Natural killer cell treated with Interleukin-12 subunit alpha and Interleukin-12 subunit beta and Interleukin-15 and Interleukin-18, amount 100 ng/mL, for 72 hours (primary cell): Measurements from ENCODE around the gene RASSF4. TPM values are rescaled to one million over a fixed set of nuclear protein-coding genes. Genes with fewer than 3 reads are reported as not detected.
A peak's percentile ranks its signal among the peaks of the same experiment; 100 is the strongest.
"Not testable (repeated sequence)": the region's sequence is repeated elsewhere in the genome, so short reads cannot be mapped to it uniquely, and the experiment has no call there.

Source experiments
- ATAC-seq, 2 donors: fragments of 150-1000 bp; cut with Tn5 transposase in 1 of 2; sonication (Bioruptor Pico), chemical (Tn5 transposase) in 1 of 2; 2 replicates each; pipeline ENCODE4 v1.10.0; 2021
- DNase-seq: peaks from one replicate; pipeline ENCODE4 v3.0.0; 2022; ENCODE audit warnings: low spot score
- H3K27ac Mint-ChIP-seq, 2 donors: 1 replicate in 1 of 2; 2 replicates in 1 of 2; pipeline ENCODE4 v1.8.0; 2022; ENCODE audit warnings: mixed read lengths in 2 of 2, mild to moderate bottlenecking in 1 of 2, moderate library complexity in 1 of 2
- H3K27me3 Mint-ChIP-seq, 2 donors: 1 replicate in 1 of 2; 2 replicates in 1 of 2; pipeline ENCODE4 v1.8.0; 2022; ENCODE audit warnings: mixed read lengths in 2 of 2
- H3K36me3 Mint-ChIP-seq: one replicate; pipeline ENCODE4 v1.8.0; 2022; ENCODE audit warnings: mixed read lengths
- H3K4me1 Mint-ChIP-seq, 2 donors: 1 replicate in 1 of 2; 2 replicates in 1 of 2; pipeline ENCODE4 v1.8.0; 2022; ENCODE audit warnings: low read depth in 2 of 2, mixed read lengths in 2 of 2, mild to moderate bottlenecking in 1 of 2
- H3K4me3 Mint-ChIP-seq: one replicate; pipeline ENCODE4 v1.8.0; 2022; ENCODE audit warnings: mixed read lengths
- H3K9me3 Mint-ChIP-seq: 2 replicates; pipeline ENCODE4 v1.8.0; 2022; ENCODE audit warnings: mixed read lengths
- total RNA-seq, 2 donors: library from RNA; stranded (reverse); gene quantifications; one replicate each; pipeline ENCODE4 v1.2.3, GENCODE V29; 2022

Gene RASSF4
- total RNA-seq, 2 donors from 2014 or later: 9.3 to 44.9 TPM

GRCh38 chr10:45003432-45004000, 43.9 kb downstream of the RASSF4 start:
- H3K27me3 Mint-ChIP-seq: no peaks in the 10 kb centered on the region
- no peak for ATAC-seq
- H3K27ac Mint-ChIP-seq: peak overlapping the region; percentile 43 to 74
- peak overlapping the region; percentile 79 for H3K4me3 Mint-ChIP-seq
- H3K9me3 Mint-ChIP-seq: peaks cover 5% of the 10 kb centered on the region
- H3K4me1 Mint-ChIP-seq: peaks cover 28 to 49% of the 10 kb centered on the region in 2 donors
- DNase-seq: no peak
- peaks cover 36% of the 10 kb centered on the region for H3K36me3 Mint-ChIP-seq

DNA sequence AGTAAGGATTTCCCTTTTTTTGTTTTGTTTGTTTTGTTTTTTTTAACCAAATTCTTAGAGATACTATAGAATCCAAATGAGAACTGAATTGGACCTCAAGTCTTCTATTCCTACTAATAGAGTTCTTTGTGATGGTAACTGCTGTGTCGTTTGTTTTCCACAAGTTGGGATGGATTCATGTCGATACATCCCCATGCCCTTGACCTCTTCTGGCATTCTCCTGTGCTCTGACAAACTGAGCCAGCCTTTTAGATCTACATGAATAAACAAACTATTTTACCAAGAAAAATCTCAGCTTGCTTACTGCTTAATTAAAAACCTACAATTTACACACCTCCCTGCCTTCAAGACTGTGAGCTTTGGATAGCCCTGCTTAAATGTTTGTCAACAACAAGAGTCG, 45.1 kb downstream of the RASSF4 start:
- Mint-ChIP-seq H3K36me3 (peaks cover 36% of the 10 kb centered on the region), H3K9me3 (peaks cover 5% of the 10 kb centered on the region), H3K27me3 (no peaks in the 10 kb centered on the region), H3K27ac (peak overlapping the region in 1 of 2 donors; percentile 43), H3K4me1 (peaks cover 27 to 44% of the 10 kb centered on the region in 2 donors), H3K4me3 (no peak overlapping the region)
- no peak for ATAC-seq
- no peak for DNase-seq

DNA sequence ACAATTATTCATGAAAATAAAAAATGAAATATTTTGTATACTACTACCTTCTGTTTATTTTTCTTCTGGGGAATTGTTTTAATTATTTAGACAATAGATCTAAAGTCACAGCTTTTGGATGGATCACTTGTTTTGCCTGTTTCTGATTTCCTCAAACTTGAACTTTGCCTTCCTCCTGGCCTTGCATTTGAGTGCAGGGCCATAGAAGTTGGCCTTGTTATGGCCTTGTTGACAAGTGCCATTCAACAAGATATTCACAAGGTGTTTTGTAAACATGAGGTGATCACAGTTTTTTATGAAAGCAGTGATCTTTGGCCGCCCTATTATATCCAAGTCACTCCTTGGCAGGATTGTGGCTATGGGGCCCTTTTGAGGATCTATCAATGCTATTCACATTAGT, 45.7 kb downstream of the RASSF4 start:
- H3K9me3 Mint-ChIP-seq: peaks cover 5% of the 10 kb centered on the region
- ATAC-seq (no peak), DNase-seq (no peak)
- H3K4me3 Mint-ChIP-seq: no peak overlapping the region
- H3K27ac Mint-ChIP-seq: peak overlapping the region in 1 of 2 donors; percentile 82
- no peaks in the 10 kb centered on the region for H3K27me3 Mint-ChIP-seq
- H3K36me3 Mint-ChIP-seq: peaks cover 36% of the 10 kb centered on the region
- H3K4me1 Mint-ChIP-seq: peaks cover 22 to 37% of the 10 kb centered on the region in 2 donors

- no peak overlapping the region for H3K4me3 Mint-ChIP-seq
- no peaks in the 10 kb centered on the region for H3K27me3 Mint-ChIP-seq
- peaks cover 17 to 34% of the 10 kb centered on the region in 2 donors for H3K4me1 Mint-ChIP-seq
- H3K9me3 Mint-ChIP-seq: peaks cover 5% of the 10 kb centered on the region
- no peak for ATAC-seq
- no peak overlapping the region for H3K27ac Mint-ChIP-seq
- H3K36me3 Mint-ChIP-seq: peaks cover 36% of the 10 kb centered on the region
- no peak for DNase-seq
Measured at GRCh38 chr10:45006276-45007030, 46.9 kb downstream of the RASSF4 start.

- no peak overlapping the region for H3K27ac Mint-ChIP-seq
- ATAC-seq: peak in 1 of 2 donors; percentile 57
- DNase-seq: no peak
- H3K4me3 Mint-ChIP-seq: no peak overlapping the region
- H3K36me3 Mint-ChIP-seq: peaks cover 20% of the 10 kb centered on the region
- H3K4me1 Mint-ChIP-seq: peaks cover 8 to 18% of the 10 kb centered on the region in 2 donors
- H3K27me3 Mint-ChIP-seq: no peaks in the 10 kb centered on the region
- peaks cover 3% of the 10 kb centered on the region for H3K9me3 Mint-ChIP-seq
Measured at GRCh38 chr10:45008524-45009161, 49.0 kb downstream of the RASSF4 start.

- not testable (repeated sequence) for H3K27me3 Mint-ChIP-seq, H3K36me3 Mint-ChIP-seq, ATAC-seq, DNase-seq, H3K27ac Mint-ChIP-seq, H3K4me1 Mint-ChIP-seq, H3K9me3 Mint-ChIP-seq, H3K4me3 Mint-ChIP-seq
Measured at GRCh38 chr10:45014557-45014956, 55.0 kb downstream of the RASSF4 start.

- Mint-ChIP-seq H3K36me3 (no peaks in the 10 kb centered on the region), H3K4me3 (no peak overlapping the region), H3K27me3 (peaks cover 0 to 2% of the 10 kb centered on the region in 2 donors), H3K4me1 (no peaks in the 10 kb centered on the region), H3K9me3 (no peaks in the 10 kb centered on the region), H3K27ac (no peak overlapping the region)
- DNase-seq (no peak), ATAC-seq (no peak)
Measured at GRCh38 chr10:45015590-45015989, 56.0 kb downstream of the RASSF4 start.

DNA sequence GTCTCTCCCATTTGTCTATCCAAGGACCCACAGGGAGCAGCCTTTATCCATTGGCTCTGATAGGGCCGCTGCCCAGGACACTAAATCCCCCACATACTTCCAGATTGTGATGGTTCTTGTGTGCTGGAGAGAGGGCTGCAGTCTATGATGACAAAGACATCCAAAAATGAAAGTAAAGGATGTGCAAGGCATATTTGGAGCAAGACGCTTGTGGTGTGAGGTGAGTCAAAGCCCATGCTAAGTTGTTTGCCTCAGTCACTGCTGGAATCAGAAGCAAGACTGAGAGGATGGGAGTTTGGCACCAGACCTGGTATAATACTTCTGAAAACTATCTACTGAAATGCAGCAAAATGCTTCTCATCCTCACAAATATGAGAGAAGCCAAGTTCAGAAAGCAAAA, 63.8 kb downstream of the RASSF4 start:
- Mint-ChIP-seq H3K4me1 (peaks cover 4 to 5% of the 10 kb centered on the region in 2 donors), H3K27me3 (peaks cover 0 to 5% of the 10 kb centered on the region in 2 donors), H3K36me3 (peaks cover 5% of the 10 kb centered on the region), H3K27ac (no peak overlapping the region), H3K9me3 (peaks cover 5% of the 10 kb centered on the region), H3K4me3 (no peak overlapping the region)
- ATAC-seq (no peak), DNase-seq (no peak)

DNA sequence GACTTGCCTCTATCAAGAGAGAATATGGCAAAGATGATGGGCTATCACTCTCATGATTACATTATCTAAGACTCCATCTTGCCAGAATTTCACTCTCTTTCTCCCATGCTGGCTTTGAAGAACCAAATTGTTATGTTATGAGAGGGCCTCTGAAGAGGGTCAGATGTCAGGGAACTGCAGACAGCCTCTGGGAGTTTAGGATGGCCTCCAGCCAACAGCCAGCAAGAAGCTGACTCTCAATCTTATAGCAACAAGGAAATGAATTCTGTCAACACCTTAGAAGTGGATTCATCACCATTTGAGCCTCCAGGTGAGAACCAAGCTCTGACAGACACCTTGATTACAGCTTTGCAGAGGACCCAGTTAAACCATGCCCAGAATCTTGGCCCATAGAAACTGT, 74.7 kb downstream of the RASSF4 start:
- DNase-seq (no peak), ATAC-seq (no peak)
- H3K27ac Mint-ChIP-seq: no peak overlapping the region
- no peak overlapping the region for H3K4me3 Mint-ChIP-seq
- peaks cover 3 to 6% of the 10 kb centered on the region in 2 donors for H3K27me3 Mint-ChIP-seq
- peaks cover 24% of the 10 kb centered on the region for H3K36me3 Mint-ChIP-seq
- peaks cover 0 to 1% of the 10 kb centered on the region in 2 donors for H3K4me1 Mint-ChIP-seq
- peaks cover 13% of the 10 kb centered on the region for H3K9me3 Mint-ChIP-seq

GRCh38 chr10:45035673-45036072, 76.1 kb downstream of the RASSF4 start:
- peaks cover 9% of the 10 kb centered on the region for H3K9me3 Mint-ChIP-seq
- peaks cover 3 to 6% of the 10 kb centered on the region in 2 donors for H3K27me3 Mint-ChIP-seq
- DNase-seq (no peak), ATAC-seq (peak in 1 of 2 donors; percentile 52)
- H3K4me3 Mint-ChIP-seq: no peak overlapping the region
- H3K27ac Mint-ChIP-seq: no peak overlapping the region
- peaks cover 16% of the 10 kb centered on the region for H3K36me3 Mint-ChIP-seq
- H3K4me1 Mint-ChIP-seq: peaks cover 1 to 9% of the 10 kb centered on the region in 2 donors

DNA sequence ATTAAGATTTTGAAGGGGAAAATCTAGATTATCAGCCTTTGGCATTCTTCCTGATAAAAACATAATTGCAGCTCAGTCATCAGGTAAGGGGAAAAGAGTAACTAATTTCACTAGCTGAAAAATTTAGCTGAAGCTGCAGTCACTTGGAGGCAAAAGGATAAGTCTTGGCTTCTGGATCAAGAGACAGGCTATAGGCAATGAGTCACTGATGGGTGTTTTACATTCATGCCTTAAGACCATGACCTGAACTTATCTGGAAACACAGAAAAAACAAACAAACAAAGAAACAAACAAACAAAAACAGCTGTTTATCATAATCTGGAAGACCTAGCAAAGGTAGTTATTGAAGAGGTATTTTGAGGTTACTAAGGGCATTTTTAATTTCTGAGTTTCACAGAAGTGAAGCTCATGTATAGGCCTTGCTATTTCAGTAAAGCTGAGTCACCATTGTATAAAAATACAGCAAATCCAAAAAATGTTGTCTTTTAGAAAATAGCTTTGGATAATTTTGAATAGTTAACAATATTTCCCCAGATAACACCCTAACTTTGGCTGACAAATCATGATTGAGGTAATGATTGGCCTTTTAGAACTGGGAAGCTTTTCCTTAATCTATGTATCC, 81.4 kb downstream of the RASSF4 start:
- DNase-seq: no peak
- no peak for ATAC-seq
- H3K4me3 Mint-ChIP-seq: no peak overlapping the region
- peaks cover 0 to 7% of the 10 kb centered on the region in 2 donors for H3K27me3 Mint-ChIP-seq
- peaks cover 5 to 13% of the 10 kb centered on the region in 2 donors for H3K4me1 Mint-ChIP-seq
- H3K36me3 Mint-ChIP-seq: peaks cover 5% of the 10 kb centered on the region
- no peak overlapping the region for H3K27ac Mint-ChIP-seq
- peaks cover 4% of the 10 kb centered on the region for H3K9me3 Mint-ChIP-seq

DNA sequence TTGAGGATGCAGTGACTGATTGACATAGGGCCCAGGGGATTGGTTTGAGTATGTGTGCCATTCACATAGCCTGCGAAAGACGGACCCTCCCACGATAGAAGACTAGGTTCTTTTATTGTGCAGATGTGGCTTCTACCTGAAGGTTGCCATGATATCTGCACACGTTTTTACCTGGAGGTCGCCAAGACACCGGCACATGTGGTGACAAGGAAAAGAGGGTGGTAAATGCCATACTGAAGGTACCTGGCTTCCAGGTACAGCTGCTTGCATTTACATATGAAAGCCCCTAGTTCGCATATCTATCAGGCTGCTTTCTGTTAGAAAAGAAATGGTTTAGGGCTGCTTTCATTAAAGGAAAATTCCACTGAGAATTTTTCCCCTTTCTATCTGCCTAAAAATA, 84.7 kb downstream of the RASSF4 start:
- peaks cover 5% of the 10 kb centered on the region for H3K36me3 Mint-ChIP-seq
- DNase-seq (no peak), ATAC-seq (no peak)
- peaks cover 5% of the 10 kb centered on the region for H3K9me3 Mint-ChIP-seq
- H3K4me3 Mint-ChIP-seq: no peak overlapping the region
- H3K27me3 Mint-ChIP-seq: peaks cover 0 to 12% of the 10 kb centered on the region in 2 donors
- no peak overlapping the region for H3K27ac Mint-ChIP-seq
- H3K4me1 Mint-ChIP-seq: peaks cover 5 to 12% of the 10 kb centered on the region in 2 donors
